Liver (tissue), 3 donors: ENCODE data around the gene GNPTG.
A peak's percentile ranks its signal among the peaks of the same experiment; 100 is the strongest.

Source experiments
- CTCF ChIP-seq: fragments of 150-350 bp; IDR thresholded peaks from 2 replicates; pipeline ENCODE4 v1.5.1; 2017; ENCODE audit warnings: improper control_type of control experiment, low read depth, low read length; ENCODE audit not compliant: missing input control
- EGR1 ChIP-seq, 2 donors: IDR thresholded peaks; 2 replicates each; pipeline ENCODE4 v1.6.1; 2016 to 2018; ENCODE audit warnings: antibody characterized with exemption in 2 of 2, low read depth in 2 of 2
- FOXA2 ChIP-seq: IDR thresholded peaks from 2 replicates; pipeline ENCODE4 v1.6.1; 2016; ENCODE audit warnings: antibody characterized with exemption
- GABPA ChIP-seq, 2 donors: IDR thresholded peaks in 1 of 2; conservative IDR thresholded peaks in 1 of 2; 2 replicates each; pipeline ENCODE4 v1.6.1; 2016; ENCODE audit warnings: antibody characterized with exemption in 2 of 2, mild to moderate bottlenecking in 1 of 2, moderate library complexity in 1 of 2
- RAD21 ChIP-seq, 2 donors: IDR thresholded peaks; 2 replicates each; pipeline ENCODE4 v1.6.1; 2016; ENCODE audit warnings: antibody characterized with exemption in 2 of 2, mild to moderate bottlenecking in 2 of 2
- REST ChIP-seq: IDR thresholded peaks from 2 replicates; pipeline ENCODE4 v1.6.1; 2016; ENCODE audit warnings: antibody characterized with exemption, mild to moderate bottlenecking
- RXRA ChIP-seq, 2 donors: IDR thresholded peaks; 2 replicates each; pipeline ENCODE4 v1.6.1; 2017 to 2018; ENCODE audit warnings: antibody characterized with exemption in 2 of 2, mild to moderate bottlenecking in 1 of 2
- YY1 ChIP-seq: IDR thresholded peaks from 2 replicates; pipeline ENCODE4 v1.6.1; 2016; ENCODE audit warnings: antibody characterized with exemption, mild to moderate bottlenecking
- donor health status: healthy.
- donor health status: healthy.

GRCh38 chr16:1308977-1309885 lies 42.5 kb upstream of the GNPTG start, which contains the start of gene UBE2I:
- peak; percentile 32 to 63 for TF ChIP-seq RXRA (IDR thresholded peaks at IDR 0.05)
- no peak for TF ChIP-seq CTCF
- peak in 1 of 2 donors; percentile 37 for TF ChIP-seq EGR1 (IDR thresholded peaks at IDR 0.05; ENCODE audit: low read depth in 2 of 2)
- TF ChIP-seq REST = no peak
- no peak for TF ChIP-seq FOXA2
- TF ChIP-seq GABPA (IDR thresholded peaks at IDR 0.05 in 1 of 2, conservative IDR thresholded peaks at IDR 0.05 in 1 of 2) = no peak
- TF ChIP-seq RAD21 (IDR thresholded peaks at IDR 0.05) = no peak
- TF ChIP-seq YY1 = peak; percentile 64
